SK-N-SH (cell line): Measurements from ENCODE around the gene DPP4.

Experiments used
- CTCF ChIP-seq: fragments of 200-600 bp; sonication (generic); IDR thresholded peaks from 2 replicates; pipeline ENCODE4 v1.6.1; 2017; ENCODE audit warnings: antibody characterized with exemption, mild to moderate bottlenecking, moderate library complexity
- POLR2AphosphoS5 ChIP-seq: IDR thresholded peaks from 2 replicates; pipeline ENCODE4 v1.6.1; 2012; ENCODE audit warnings: low read depth, low read length
- RAD21 ChIP-seq: IDR thresholded peaks from 2 replicates; pipeline ENCODE4 v1.6.1; 2012; ENCODE audit warnings: mild to moderate bottlenecking, low read length
- SMC3 ChIP-seq: IDR thresholded peaks from 2 replicates; pipeline ENCODE4 v1.6.1; 2012; ENCODE audit warnings: low read depth, low read length, improper control_type of control experiment
- USF2 ChIP-seq: fragments of 150-350 bp; IDR thresholded peaks from 2 replicates; pipeline ENCODE4 v1.6.1; 2017; ENCODE audit warnings: antibody characterized with exemption, low read length, low read depth, borderline replicate concordance

- TF ChIP-seq USF2 = no peak
- TF ChIP-seq CTCF = no peak
- TF ChIP-seq POLR2AphosphoS5 = no peak
- TF ChIP-seq SMC3 = no peak
- TF ChIP-seq RAD21 = no peak
These were observed 23.5 kb downstream of the DPP4 start for GRCh38 chr2:162050513-162050961.
